ENCODE data around the gene SLC39A11.
"Not testable (repeated sequence)": the region's sequence is repeated elsewhere in the genome, so short reads cannot be mapped to it uniquely, and the experiment has no call there.

The SLC39A11 gene

GRCh38 chr17:72733619-72734282 is 358.7 kb downstream of the SLC39A11 start:
- no peak for DNase-seq

- DNase-seq, result no peak
Observed at GRCh38 chr17:72732893-72733618, 359.4 kb downstream of the SLC39A11 start.

DNA sequence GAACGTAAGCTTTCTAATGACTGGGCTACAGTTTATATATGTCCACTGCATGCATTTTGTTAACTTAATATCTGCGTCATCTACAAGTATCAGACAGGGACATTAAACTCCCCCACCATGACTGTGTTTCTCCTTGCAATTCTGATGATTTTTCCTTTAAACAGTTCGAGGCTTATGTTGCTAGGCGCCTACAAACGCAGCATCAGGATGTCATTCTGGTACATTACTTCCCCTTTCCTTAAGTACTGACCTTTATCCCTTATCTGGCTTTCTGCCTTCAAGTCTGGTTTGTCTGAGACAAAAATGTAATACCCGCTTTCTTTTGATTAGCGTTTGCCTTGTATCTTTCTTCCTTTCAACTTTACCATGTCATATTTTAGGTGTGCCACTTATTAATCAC is 362.4 kb downstream of the SLC39A11 start:
- no peak for DNase-seq

DNA sequence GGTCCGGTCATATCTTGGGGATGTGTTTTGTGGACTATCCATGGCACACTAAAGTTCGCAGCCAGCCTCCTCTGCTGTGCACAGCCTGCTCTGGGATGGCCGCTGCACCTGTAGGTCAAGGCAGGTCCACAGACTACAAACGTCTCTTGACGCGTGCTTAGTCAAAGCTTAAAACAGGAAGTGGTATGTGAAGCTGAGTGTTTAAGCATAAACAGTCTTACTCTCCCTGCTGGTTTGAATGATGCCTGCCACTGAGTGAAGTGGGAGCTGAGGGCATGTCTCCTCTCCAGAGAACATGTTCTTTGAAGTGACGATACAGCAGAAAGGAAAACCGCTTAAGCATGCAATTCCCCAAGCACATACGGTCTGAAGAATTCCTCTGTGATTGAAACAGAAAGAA is 365.6 kb downstream of the SLC39A11 start:
- DNase-seq, result no peak

- DNase-seq, result peak in 1 of 2 experiments; percentile 66
Observed at GRCh38 chr17:72725433-72726068, 366.9 kb downstream of the SLC39A11 start.

DNA sequence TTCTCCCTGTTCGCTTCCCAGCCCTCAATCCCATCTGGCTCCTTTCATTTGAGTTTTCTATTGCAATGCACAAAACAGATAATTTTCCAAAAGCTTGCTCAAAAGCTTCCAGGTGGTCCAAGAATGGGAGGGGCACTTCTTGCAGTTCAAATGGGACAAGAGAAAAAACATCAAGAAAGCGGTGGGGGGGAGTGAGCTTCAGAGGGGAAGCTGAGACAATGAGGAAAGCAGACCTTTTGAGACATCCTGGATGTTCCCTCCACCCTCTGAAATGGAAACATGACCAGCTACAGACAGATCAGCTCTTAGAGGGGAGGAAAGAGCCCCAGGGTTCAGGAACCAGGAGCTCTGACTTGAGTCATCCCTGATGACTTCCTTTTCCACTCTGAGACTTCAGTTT is 368.2 kb downstream of the SLC39A11 start:
- peak in 1 of 2 experiments; percentile 11 for DNase-seq

DNA sequence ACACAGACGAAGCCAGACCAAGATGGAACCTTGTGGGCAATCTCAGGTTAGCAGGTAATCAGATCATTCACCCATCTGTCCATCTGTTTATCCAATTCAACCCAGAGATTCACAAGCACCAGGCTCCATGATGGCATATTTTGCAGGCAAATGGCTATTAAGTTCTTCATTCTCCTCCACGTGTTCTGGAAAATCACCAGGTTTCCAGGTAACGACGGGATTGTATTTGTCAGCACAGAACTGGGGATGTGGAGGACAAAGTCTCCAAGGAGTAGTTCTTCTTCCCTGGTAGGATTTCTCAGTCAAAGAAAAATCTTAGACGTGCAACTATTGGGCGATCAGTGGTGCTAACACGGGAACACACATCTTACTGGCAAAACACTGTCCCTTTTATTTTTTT is 368.8 kb downstream of the SLC39A11 start:
- DNase-seq, result no peak

DNA sequence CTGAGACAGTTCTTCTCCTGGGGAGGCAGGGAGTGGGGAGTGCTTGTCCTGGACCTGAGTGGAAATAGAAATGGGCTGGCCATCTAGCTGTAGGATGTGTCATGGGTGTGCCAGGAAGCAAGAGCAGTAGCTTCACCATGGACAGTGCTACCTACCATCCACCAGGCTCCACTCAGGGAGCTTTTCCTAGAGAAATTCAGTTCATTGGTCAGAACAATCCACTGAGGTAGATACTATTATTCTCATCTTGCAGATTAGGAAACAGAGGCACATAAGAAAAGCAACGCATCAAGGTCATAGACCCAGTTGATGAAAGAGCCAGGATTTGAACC is 372.0 kb downstream of the SLC39A11 start:
- DNase-seq, result no peak

DNA sequence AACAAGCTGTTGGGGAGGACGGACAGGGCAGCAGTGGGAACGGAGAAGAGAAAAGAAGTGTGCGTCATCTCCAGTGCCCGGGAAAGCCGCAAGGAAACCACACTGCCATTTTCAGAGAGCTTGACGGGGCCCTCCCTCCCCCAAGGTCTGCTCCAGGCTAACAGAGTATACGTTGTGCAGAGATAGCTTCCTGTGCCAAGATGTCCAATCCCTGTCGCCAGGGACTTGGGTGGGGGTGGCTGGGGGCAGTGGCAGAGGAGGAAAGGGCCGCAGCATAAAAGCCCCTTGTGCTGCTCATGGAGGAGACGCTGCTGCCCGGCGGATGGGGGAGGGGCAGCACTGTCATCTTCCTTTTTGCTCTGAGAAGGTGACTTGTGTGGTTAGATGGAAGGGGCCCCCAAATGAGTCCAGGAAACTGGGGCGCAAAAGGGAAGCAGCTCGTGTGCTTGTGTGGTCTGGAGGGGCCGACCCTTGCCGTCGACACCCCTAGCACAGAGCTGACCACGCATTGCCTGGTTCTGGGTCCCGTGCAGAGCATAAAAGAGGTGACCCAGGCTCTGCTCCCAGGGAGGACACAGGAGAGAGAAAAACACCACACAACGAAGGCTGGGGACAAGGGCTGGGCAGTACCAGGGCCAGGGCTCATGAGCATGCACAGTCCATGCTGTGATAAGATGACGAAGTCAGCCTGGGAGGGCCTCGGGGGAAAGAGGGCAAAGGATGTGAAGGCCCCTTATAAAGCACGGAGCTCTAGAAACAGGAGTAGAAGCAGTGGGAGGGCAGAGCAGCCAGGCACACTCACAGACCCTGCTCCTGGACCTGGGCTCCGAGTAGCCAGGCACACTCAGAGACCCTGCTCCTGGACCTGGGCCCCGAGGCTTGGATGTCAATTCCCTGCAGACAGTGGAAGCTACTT is 372.7 kb downstream of the SLC39A11 start:
- no peak for DNase-seq

DNA sequence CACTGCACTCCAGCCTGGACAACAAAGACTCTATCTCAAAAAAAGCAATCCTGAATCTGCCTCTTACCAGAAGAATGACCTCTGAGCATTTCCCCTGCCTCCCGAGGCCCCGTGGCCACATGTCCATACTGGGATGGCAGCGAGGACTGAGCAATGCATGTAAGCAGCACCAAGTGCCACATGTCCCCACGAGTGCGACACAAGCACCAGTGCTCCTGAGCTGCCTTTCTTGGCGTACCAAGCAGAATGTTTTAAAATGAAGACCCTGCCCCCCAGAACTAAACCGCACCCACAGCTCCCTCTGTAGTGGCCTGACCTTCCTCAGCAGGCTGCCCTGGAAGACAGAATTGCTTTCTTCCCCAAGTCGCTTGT is 373.3 kb downstream of the SLC39A11 start:
- no peak for DNase-seq

DNA sequence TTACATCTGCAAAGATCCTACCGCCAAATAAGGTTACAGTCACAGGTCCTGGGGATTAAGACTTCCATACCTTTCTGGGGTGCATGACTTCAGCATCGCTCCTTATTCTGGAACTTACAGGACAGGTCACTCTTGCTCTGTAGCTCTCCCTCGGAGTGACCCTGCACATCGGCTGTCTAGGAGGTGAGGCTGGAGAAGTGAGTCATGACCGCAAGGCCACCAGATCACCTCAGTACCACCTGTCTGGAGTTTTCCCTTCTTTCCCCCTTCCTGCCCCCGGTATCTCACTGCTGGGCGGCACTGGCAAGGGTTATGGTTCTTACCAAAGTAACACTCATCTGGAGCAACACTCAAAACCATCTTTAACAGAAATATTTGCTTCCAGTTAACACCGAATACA is 374.8 kb downstream of the SLC39A11 start:
- no peak for DNase-seq

GRCh38 chr17:72717276-72717675 is 375.2 kb downstream of the SLC39A11 start:
- no peak for DNase-seq

DNA sequence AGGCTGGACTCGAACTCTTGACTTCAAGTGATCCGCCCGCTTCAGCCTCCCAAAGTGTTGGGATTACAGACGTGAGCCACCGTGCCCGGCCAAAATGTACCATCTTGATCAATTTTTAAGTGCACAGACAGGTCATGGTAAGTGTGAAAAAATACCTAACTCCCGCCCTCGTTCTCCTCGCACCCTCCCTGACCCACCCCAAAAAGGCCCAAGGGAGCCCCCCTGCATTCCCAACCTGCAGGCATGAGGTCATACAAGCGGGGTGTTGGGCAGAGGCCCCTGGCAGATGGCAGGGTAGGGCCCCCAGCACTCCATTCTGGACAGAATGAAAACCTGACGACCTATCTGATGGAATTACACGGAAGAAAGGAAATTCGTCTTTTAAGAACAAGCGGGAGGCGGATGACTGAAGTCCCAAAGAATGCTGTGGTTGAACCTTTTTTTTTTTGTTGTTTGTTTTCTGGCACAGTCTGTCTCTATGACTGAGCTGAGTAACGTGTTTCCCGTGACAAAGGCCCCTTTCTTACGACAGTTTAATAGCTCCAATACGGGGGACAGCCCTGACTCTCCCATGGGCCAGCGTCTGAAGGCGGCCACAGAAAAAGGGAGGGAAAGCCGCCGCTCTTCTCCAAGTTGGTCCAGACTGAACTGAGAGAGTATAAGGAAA is 376.4 kb downstream of the SLC39A11 start:
- no peak for DNase-seq

DNA sequence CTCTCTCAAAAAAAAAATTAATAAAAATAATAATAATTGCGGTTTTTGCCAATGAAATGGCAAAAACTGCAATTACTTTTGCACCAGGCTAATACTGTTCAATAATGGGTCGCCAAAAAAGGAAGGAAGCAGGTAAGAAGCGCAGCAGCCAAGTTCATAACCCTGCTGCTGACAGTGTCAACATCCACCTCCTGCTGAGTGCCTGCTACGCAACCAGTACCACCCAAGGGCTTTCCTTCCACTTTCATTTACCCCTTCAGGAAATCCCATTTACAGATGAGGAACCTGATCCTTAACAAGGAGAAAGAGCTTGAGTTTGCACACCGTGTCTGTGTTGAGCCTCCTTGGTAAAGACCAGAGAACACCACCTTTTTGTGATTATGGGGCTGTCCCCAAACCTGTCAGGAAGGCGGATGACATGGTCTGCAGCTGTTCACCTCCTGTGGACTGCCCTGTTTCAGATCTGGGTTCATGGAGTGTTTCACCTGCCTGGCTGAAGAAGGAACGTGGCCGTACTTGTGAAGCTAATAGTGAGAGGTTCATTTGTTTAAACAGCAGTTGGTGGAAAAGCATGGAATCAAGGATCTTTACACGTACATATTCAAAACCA is 378.0 kb downstream of the SLC39A11 start:
- no peak for DNase-seq

DNA sequence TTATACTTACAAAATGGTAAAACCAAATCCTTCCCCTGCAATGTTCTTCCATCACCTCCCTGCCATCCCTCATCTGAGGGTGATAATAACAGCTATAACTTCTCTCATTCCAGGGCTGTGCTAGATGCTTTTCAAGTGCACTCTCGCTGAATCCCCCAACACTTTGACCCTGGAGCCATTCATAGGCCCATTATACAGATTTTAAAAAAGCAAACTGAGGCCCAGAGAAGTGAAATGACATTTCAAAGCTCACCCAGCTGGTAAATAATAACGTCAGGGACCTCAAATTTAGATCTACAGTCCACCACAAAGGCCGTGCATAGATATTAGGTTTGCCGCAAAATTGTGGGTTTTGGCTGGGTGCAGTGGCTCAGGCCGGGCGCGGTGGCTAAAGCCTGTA is 378.8 kb downstream of the SLC39A11 start:
- DNase-seq, result no peak

DNA sequence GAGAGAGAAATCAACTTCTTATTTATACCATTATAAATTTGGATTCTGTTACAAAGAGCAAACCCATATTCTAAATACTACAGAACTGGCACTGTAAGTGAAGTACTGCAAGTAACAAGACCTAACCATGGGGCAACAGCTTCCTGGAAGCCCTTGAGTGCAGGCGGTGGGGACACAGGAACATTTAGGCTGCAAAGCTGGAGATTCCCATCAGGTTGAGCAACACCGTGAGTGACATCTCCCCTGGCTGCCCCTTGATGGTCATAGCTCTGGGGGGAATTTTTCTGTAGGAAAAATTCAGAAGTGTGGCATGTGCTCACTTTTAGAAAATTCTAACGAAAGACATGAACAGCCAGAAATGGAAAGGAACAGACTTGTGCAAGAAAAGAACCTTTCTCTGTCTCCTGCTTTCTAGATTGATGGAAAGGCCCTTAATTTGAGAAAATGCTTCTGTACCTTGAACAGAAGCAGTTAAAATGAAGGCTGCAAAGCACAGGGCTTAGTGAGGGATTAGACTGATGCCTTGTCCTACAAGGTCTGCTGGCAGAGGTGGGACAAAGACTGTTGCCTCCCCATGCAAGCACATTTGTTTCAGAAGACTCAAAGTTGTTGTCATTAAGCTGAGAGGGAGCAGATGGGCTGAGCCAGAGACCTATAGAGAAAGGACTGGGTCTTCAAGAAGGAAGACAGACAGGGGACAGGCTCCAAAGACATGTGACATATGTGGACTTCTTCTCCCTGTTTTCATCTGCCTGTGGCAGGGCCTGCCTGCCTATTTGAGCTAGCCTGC is 380.8 kb downstream of the SLC39A11 start:
- no peak for DNase-seq

GRCh38 chr17:72710834-72711233 is 381.7 kb downstream of the SLC39A11 start:
- DNase-seq, result no peak

GRCh38 chr17:72710202-72710601 is 382.3 kb downstream of the SLC39A11 start:
- DNase-seq, result no peak

DNA sequence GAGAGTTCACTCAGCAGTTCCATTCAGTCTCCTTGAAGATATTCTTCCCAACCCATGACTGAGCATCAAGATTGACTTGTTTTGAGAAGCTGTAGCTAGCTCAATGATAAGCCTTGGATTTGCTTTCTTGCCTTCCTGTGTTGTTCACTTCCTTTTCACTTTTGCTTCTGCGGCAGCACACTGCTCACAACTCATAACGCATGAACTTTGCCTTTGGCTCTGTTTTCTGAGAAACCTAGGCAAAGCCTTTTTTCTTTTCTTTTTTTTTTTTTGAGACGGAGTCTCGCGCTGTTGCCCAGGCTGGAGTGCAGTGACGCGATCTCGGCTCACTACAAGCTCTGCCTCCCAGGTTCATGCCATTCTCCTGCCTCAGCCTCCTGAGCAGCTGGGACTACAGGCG is 383.8 kb downstream of the SLC39A11 start:
- not testable (repeated sequence) for DNase-seq

DNA sequence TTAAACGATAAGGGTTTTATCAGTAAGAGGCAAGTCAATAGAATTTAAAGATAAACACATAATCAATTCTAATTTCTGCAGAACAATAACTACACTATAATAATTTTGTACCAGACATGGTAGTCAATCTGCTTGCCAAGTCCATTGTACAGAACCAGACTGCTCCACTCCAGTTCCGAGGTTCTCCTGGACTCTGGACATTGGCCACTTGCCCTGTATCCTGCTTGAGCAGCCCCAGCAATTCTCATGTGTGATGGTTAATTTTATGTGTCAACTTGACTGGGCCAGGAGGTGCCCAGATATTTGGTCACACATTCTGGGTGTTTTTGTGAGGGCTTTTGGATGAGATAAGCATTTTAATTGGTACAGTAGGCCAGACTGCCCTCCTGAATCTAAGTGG is 384.6 kb downstream of the SLC39A11 start:
- no peak for DNase-seq

GRCh38 chr17:72706396-72706981 is 386.0 kb downstream of the SLC39A11 start:
- no peak for DNase-seq
